ENCODE data around the gene SEC31A.

SEC31A gene

GRCh38 chr4:82890901-82891706 is at the start of gene SEC31A (continued):
- TF ChIP-seq ZSCAN18 (tag by site-specific recombination; IDR thresholded peaks at IDR 0.05) (no peak), ZNF670 (tag by site-specific recombination; IDR thresholded peaks at IDR 0.05; ENCODE audit: low read depth) (no peak), ZNF529 (tag by site-specific recombination; IDR thresholded peaks at IDR 0.05; ENCODE audit: insufficient replicate concordance) (peak; percentile 16), EGR2 (tag by site-specific recombination; IDR thresholded peaks at IDR 0.05; ENCODE audit: low read depth) (0 out of 2 replicates have a peak, but pooled peaks have one; percentile 26), ZNF558 (tag by site-specific recombination; IDR thresholded peaks at IDR 0.05) (no peak), ZBTB1 (tag by site-specific recombination; IDR thresholded peaks at IDR 0.05) (peak; percentile 64; the same call in 1 of the 2 replicates), ZBTB7A (tag by site-specific recombination; IDR thresholded peaks at IDR 0.05; ENCODE audit: low read depth) (peak; percentile 35; the same call in 1 of the 2 replicates), ZNF239 (tag by site-specific recombination; IDR thresholded peaks at IDR 0.05) (no peak), ZNF449 (tag by site-specific recombination; IDR thresholded peaks at IDR 0.05) (peak; percentile 13; the same call in 1 of the 2 replicates), ZNF26 (tag by site-specific recombination; IDR thresholded peaks at IDR 0.05) (no peak), ZNF121 (tag by site-specific recombination; IDR thresholded peaks at IDR 0.05) (peak; percentile 86), ZNF324 (tag by site-specific recombination; IDR thresholded peaks at IDR 0.05) (0 out of 2 replicates have a peak, but pooled peaks have one; percentile 41), ZNF785 (tag by site-specific recombination; IDR thresholded peaks at IDR 0.05) (no peak), ZEB2 (tag by site-specific recombination; IDR thresholded peaks at IDR 0.05) (peak; percentile 96), ZNF571 (tag by site-specific recombination; IDR thresholded peaks at IDR 0.05) (no peak), ZNF658 (tag by site-specific recombination; IDR thresholded peaks at IDR 0.05) (no peak), ZNF23 (tag by site-specific recombination; IDR thresholded peaks at IDR 0.05; ENCODE audit: borderline replicate concordance) (no peak), MEIS1 (CRISPR knock-in tag; IDR thresholded peaks at IDR 0.05; ENCODE audit: borderline replicate concordance) (no peak), MYNN (tag by site-specific recombination; IDR thresholded peaks at IDR 0.05; ENCODE audit: borderline replicate concordance) (peak; percentile 39; the same call in 1 of the 2 replicates), FEZF1 (tag by site-specific recombination; IDR thresholded peaks at IDR 0.05) (0 out of 2 replicates have a peak, but pooled peaks have one; percentile 7), ZFP69B (tag by site-specific recombination; IDR thresholded peaks at IDR 0.05) (peak; percentile 36; the same call in 1 of the 2 replicates), ZBTB11 (tag by site-specific recombination; conservative IDR thresholded peaks at IDR 0.05; ENCODE audit: low read depth) (peak; percentile 91), KLF16 (tag by site-specific recombination; IDR thresholded peaks at IDR 0.05) (peak; percentile 84), ZNF585B (tag by site-specific recombination; IDR thresholded peaks at IDR 0.05) (no peak), ZNF148 (tag by site-specific recombination; IDR thresholded peaks at IDR 0.05; ENCODE audit: borderline replicate concordance) (no peak), ZNF791 (tag by site-specific recombination; IDR thresholded peaks at IDR 0.05) (no peak), ZBTB17 (tag by site-specific recombination; IDR thresholded peaks at IDR 0.05) (peak; percentile 94), ZBTB26 (tag by site-specific recombination; optimal IDR thresholded peaks at IDR 0.05) (peak; percentile 84)
